ENCODE results near the gene ATAD1.
"Not testable (repeated sequence)": the region's sequence is repeated elsewhere in the genome, so short reads cannot be mapped to it uniquely, and the experiment has no call there.

The ATAD1 gene

DNA sequence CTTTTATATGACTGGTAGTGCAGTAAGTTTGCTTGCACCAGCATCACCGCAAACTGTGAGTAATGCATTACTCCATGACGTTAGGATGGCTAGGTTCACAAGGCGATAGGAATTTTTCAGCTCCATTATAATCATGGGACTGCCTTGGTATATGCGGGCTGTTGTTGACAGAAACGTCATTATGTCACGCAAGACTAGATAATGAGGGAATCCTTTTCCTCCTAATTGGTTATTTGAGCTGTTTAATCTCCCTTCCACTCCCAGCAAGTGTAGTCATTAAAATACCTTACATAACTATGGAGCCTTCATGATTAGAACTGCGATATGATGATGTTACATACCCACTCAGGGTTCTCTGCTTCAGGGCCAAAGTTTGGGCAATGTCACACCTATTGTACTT is 28.0 kb upstream of the ATAD1 start:
- no peak for DNase-seq (ENCODE audit: low read depth)

DNA sequence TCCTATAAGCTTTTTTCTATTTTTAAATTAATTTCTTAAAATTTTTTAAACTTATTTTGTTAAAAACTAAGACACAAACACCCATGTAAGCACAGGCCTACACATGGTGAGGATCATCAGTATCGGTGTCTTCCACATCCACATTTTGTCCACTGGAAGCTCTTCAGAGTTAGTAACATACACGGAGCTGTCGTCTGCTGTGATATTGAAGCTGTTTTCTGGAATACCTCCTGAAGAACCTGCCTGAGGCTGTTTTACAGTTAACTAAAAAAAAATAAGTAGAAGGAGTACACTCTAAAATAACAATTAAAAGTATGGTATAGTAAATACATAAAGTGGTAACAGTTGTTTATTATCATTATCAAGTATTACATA is 27.6 kb upstream of the ATAD1 start:
- DNase-seq (ENCODE audit: low read depth) = no peak

DNA sequence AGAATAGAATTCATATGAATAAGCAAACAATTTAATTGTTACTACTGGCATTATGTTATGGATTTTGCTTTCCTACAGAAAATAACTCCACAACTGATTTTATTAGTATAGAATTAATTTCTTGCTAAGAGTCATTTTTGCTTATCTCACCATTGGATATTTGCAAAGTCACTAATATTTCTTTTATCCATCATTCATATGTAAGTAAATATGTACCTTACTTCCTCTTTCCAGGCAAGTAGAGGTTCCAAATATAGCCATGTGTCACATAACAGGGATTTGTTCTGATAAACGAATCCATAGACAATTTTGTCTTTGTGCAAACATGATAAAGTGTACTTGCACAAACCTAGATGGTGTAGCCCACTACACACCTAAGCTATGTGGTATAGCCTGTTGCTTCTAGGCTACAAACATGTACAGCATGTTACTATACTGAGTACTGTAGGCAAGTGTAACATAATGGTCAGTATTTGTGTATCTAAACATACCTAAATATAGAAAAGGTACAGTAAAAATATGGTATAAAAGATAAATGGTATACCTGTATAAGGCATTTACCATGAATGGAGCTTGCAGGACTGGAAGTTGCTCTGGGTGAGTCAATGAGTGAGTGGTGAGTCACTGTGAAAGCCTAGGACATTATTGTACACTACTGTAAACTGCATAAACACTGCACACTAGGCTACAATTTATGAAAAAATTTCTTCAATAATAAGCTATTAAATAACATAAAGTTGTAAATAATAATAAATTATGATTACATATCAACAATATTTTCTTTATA is 27.0 kb upstream of the ATAD1 start:
- DNase-seq (ENCODE audit: low read depth) = no peak

DNA sequence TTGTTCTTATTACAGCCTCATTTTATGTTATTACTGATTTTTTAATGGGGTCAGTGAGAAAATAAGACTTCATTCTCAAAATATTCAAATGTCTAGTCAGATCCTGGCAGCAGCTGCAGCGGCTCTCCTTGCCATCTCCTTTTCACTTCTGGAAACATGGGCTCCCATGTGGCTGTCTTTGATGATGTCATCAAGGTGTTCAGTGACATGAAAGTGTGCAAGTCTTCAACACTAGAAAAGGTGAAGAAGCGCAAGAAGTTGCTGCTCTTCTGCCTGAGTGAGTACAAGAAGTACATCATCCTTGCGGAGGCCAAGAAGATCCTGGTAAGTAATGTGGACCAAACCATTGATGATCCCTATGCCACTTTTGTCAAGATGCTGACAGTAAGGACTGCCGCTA is 25.7 kb upstream of the ATAD1 start:
- no peak for DNase-seq (ENCODE audit: low read depth)

DNA sequence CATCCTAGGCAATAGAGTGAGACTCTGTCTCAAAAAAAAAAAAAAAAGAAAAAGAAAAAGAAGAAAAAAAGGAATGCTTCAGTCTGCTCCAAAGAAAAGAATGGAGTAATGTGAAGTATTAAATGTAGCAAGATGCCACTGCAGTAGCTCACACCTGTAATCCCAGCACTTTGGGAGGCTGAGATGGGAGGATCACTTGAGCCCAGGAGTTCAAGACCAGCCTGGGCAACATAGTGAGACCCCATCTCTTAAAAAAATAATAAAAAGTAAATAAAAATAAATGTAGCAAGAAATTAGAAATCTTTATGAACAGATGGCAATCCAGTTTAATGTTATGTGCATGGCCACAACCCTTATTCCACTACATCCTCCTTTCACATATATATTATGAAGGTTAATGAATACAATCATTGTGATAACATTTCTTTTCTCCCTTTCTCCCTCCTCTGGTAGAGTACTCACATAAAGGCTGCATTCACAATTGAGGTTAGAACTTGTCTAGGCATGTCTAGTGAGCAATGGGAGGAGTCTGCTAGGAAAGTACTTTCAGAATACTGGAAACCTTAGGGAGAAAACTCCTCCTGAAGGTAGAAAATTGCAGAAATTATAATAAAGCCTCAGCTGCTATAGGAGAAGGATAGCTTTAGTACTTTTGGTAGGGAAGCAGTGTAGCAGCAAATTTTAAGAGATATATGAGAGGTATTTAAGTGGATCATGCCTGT is 24.9 kb upstream of the ATAD1 start:
- DNase-seq (ENCODE audit: low read depth) = no peak

DNA sequence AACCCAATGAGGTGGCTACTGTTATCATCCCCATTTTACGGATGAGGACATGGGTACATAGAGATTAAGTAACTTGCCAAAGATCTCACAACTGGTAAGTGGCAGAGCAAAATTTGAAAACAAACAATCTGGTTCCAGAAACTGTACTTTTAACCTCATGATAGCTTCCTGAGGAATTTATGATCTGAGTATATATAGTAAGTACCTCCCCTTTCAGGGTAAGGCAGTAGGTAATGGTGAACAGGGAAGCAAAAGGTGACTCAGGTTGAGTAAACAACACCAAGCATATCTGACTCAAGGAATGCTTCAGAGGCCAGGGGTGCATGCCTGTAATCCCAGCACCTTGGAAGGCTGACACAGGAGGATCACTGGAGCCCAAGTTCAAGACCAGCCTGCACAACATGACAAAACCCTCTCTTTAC is 24.2 kb upstream of the ATAD1 start:
- DNase-seq (ENCODE audit: low read depth) = no peak

DNA sequence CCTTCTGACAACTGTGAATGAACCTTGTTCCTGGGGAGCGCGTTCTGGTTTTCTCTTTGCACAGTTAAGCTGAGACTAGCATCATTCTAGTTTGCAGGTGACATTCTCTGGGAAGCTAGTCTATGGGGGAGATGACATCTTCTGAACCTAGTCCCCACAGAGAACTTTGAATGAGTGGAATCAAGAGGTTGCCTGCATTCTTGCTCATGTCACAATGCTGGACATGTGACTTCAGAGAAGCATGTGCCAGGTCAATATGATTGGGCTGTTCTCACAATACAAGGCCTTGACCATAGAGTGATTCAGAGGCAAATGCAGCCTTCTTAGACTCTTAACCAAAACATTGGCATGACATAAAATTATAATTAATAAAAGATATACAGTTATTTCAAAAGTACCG is 23.2 kb upstream of the ATAD1 start:
- no peak for DNase-seq (ENCODE audit: low read depth)

DNA sequence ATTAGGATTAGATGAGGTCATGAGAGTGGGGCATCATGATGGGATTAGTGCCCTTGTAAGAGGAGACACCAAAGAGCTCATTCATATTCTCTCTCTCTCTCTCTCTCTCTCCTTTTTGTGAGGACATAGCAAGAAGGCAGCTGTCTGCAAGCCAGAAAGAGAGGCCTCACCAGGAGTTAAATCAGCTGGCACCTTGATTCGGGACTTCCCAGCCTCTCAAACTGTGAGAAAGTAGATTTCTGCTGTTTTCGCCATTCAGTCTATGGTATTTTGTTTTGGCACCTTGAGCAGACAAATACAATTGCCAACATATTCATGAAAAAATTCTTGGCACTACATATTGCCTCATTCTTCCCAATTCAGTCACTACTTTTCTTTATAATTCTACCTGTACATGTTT is 20.6 kb upstream of the ATAD1 start:
- DNase-seq (ENCODE audit: low read depth) = no peak

DNA sequence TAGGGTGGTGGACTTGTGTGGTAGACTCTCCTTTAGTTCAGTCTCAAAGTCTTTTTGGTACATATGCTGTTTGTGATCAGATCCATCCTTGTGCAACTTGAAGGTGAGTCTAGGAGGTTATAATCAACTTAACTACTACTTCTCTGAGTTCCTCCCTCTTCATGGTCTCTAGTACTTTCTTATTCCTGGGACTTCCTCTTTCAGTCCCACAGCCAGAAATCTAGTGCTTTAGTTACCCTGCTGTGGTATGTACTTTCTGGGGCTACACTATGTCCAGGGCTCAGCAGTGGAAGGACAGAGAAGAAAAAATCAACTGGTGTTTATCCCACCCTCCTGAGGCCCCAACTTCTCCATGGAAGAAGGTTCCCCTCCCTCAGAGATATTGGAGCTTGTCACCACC is 19.4 kb upstream of the ATAD1 start:
- no peak for DNase-seq (ENCODE audit: low read depth)

DNA sequence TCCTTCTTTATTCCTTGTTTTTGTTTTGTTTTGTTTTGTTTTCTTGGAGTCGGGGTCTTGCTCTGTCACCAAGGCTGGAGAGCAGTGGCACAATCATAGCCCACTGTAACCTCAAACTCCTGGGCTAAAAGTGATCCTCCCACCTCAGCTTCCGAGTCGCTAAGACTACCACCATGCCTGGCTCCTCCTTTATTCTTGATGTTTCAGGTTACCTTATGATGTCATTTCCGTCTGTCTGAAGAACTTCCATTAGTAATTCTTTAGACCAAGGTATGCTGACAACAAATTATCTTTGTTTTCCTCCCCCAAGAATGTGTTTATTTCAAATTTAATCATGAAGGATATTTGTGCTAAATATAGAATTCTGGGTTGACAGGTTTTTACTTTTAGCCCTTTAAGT is 18.1 kb upstream of the ATAD1 start:
- DNase-seq (ENCODE audit: low read depth) = no peak

DNA sequence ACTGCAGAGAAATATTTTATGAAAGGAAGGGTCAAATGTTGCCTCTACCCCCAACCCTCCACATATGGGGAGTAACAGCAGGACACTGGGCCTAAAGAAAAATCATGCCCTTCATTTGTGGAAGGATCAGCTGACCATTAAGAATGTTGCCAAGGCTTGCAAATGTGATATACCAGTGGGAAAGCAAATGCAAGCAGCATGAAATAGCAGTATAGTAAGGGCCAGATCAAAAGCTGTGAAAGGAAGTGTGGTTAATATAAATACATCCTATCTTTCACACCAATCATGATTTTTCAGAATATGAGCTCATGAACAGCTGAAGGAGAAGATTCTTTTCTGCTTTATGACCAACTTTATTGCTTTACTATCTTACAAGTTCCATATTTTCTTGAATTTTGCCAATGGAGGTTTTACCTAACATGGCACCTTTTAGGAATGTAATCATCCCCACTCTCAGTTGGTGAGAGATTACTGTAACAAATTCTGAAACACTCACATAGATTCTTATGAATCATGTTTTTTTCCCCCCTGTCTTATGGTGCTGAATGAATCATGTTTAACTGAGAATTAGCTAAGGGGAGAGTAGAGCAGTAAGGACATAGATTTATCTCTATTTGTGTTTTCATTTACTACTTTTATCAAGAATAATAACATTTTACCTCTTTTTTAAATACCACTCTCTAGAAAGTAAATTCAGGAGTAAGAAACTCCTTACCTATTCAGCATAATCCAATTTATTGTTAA is 12.1 kb upstream of the ATAD1 start:
- no peak for DNase-seq (ENCODE audit: low read depth)

DNA sequence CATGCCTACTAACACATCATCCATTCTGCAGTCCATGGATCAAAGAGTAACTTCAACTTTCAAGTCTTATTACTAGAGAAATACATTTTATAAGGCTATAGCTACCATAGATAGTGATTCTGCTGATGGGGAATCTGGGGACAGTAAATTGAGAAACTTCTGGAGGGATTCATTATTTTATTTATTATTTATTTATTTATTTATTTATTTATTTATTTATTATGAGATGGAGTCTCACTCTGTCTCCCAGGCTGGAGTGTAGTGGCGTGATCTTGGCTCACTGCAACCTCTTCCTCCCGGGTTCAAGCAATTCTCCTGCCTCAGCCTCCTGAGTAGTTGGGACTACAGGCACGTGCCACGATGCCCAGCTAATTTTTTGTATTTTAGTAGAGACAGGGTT is 11.0 kb upstream of the ATAD1 start:
- DNase-seq (ENCODE audit: low read depth) = not testable (repeated sequence)

DNA sequence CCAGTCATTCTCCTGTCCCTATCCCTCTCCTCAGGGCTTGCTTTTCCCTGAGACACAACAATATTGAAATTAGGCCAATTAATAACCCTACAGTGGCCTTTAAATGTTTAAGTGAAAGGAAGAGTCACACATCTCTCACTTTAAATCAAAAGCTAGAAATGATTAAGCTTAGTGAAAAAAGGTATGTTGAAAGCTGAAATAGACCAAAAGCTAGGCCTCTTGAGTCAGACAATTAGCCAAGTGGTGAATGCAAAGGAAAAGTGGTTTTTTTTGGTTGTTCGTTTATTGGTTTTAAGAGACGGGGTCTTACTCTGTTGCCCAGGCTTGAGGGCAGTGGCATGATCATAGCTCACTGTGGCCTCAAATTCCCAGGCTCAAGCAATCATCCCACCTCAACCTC is 9.7 kb upstream of the ATAD1 start:
- no peak for DNase-seq (ENCODE audit: low read depth)

DNA sequence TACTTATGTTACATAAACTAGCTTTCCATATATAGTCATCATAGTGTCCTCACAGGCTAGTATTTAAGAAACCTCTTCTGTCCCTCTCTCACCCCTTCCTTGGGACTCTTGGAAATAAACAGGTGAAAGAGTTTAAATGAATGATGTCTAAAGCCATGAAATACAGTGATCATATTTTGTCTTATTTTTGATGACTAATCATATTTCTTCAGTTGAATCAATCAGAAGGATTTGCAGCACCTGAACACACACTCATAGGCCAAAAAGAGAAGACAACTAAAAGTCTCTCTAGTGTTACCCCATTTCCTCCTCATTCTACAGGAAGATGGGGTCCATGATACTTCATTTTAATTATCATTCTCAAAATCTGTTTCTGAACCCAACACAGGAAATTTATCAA is 8.6 kb upstream of the ATAD1 start:
- DNase-seq (ENCODE audit: low read depth) = no peak

DNA sequence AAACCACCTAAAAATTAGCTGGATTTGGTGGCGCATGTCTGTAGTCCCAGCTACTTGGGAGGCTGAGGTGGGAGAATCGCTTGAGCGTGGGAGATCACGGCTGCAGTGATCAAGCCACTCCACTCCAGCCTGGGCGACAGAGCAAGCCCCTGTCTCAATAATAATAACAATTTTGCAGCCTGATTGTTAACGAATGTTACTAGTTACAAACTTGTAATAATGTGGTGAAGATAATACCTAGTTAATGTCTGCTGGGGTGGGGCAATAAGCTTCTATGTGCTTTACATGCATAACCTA is 1.2 kb upstream of the ATAD1 start:
- DNase-seq (ENCODE audit: low read depth) = no peak

DNA sequence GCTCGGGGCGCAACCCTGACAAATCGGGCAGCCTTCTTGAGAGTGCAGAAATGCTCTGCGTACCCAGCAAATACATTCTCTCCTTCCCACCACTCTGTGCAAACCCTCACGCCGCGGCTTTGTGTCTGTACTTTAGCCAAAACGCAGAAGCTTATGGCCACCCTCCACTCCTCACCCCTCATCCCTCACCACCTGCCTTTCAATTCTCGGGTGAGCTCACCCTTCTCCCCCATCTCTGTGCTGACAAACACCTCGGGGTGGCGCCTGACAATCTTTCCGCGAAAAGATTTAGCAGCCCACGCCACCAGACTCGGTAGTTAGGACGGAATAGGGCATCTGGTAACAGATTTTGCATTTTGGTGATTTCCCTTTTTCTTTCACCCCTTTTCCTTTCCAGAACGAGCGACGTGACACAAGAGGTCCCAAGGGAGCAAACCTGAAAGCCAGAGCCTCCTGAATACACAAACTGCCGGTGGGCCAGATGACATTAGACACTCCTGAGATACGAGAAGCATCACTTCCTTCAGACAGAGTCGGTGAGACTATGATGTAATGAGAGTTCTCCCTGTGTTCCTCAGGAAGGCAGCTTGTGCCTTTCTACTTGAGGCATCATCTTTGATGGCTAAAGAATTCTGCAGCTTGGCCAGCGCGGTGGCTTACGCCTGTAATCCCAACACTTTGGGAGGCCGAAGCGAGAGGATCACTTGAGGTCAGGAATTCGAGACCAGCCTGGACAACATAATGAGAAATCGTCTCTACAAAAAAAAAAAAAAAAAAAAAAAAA is 671 bp upstream of the ATAD1 start:
- peak; percentile 38 for DNase-seq (ENCODE audit: low read depth)

DNA sequence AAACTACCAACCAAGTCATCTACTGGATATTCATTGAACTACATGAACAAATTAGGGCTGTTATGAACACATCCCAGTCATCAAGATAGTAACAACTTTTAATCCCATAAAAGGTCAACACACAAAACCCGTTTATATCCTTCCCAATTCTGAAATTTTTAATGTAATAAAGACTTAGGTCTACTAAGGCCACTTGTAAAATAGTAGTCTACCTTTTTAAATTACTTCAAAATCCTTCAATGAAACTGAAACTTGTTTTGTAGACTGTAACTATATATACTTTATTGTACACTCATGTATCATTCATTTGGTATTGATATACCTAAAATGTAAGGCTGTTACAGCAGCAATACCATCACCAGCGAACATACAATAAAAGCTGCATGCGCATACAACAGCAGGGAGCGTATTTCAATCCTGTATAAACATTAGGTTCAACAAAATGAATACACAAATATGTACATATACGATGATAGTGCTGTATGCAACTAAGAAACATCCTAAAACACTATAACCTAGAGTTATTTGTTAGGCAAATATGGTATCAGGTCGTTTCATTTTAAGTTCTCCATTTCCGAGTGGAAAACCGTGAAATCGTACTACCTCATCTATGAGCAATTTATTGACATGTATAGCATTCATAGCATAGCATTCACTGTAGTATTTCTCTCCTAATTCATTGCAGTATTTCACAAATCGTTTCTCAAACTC is 973 bp downstream of the ATAD1 start:
- DNase-seq (ENCODE audit: low read depth) = no peak

DNA sequence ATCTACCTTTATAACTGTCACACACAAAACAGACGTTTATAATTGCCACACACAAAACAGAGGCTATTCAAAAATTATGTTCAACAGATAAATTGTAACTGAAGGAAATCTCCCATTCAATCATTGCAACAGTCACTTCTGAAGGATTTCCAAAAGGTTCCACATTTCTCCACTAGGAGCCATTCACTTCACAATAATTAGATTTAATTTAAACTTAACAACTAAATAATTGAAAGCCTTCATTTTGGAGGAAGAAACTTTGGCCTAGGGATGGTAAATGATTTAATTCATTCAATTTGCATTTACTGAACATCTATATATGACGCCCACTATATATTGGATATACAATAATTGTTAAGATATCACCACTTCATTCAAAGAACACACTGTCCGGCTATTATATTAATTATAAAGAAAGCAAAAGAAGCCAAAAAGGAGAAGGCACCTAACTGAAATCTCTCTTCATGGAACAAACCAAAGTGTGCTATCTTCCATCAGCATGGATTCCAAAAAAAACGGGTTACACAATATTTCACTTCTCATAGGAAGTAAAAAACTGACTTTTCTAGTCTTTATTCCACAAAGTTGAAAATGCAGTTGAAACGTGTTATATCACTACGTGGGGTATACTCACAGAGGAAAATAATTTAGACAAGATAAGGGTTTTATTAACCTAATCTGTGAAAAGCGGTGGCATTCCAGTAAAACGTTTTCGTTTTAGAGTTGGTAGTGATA is 1.7 kb downstream of the ATAD1 start:
- DNase-seq (ENCODE audit: low read depth) = no peak

DNA sequence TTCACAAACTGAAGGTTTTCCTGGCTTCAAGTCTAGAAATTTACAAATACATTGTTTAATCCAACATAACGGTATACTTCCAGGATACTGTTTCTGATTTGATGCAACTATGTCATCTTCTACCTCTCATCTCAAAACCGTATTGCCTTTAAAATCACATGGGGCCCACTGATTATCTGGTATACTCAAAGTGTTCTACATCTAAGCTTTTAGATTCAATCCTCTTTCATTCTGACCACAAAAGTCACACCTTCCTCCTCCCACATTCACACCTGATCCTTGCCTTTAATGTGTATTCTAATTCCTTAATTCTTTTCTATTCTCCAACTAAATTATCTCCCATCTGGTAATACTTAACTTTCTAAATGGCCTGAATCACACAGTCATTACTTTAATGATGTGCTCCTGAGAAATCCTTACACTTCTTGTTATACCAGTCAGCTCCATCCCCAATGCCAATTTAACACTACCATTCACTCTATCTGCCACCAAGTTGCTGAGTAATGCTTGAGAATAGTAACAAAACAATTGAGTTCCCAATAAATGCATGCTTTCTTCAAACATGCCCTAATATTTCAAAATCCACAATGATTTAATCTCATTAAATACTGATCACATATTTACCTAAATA is 13.0 kb downstream of the ATAD1 start:
- DNase-seq (ENCODE audit: low read depth) = no peak

DNA sequence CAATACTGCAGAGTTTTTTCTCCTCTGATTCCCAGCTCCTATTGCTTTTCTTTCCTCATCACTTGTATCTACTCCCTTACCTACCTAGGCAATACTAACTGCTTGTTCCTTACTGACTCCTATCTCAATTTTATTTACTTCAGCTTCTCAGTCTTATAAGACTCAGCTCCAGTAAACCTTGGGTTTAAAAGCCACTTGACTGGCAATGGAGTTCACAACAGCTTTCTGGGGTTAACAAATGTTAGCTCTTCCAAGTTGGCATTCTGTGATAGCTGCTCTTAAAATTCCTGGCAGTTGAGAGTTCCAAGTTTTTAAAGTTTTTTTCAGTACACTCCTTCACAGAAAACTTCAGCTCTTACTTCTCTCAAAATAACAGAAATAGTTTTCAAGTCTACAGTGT is 14.2 kb downstream of the ATAD1 start:
- DNase-seq (ENCODE audit: low read depth) = no peak

DNA sequence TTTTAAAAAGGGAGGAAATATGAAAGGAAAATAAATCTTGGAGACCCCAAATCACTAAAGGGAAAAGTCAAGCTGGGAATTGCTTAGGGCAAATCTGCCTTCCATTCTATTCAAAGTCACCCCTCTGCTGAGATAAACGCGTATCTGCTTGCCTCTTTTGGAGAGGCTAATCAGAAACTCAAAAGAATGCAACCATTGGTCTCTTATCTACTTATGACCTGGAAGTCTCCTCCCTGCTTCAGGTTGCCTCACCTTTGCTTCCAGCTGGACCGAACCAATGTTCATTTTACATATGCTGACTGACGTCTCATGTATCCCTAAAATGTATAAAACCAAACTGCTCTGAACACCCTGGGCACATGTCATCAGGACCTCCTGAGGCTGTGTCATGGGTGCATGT is 14.7 kb downstream of the ATAD1 start:
- DNase-seq (ENCODE audit: low read depth) = no peak
